HepG2 (cell line): ENCODE results near the gene UST. TPM values are rescaled to one million over a fixed set of nuclear protein-coding genes. Genes with fewer than 3 reads are reported as not detected.

Source experiments
- BATF2 ChIP-seq: sonication (generic); formaldehyde crosslinking; IDR thresholded peaks from 2 replicates; pipeline ENCODE4 v1.8.0; 2022; ENCODE audit warnings: mild to moderate bottlenecking, missing genetic modification reagents, moderate library complexity
- DNMT3B ChIP-seq: conservative IDR thresholded peaks from 2 replicates; pipeline ENCODE4 v1.6.1; 2016; ENCODE audit warnings: missing biosample characterization, control low read depth
- EEA1 ChIP-seq: sonication (generic); formaldehyde crosslinking; IDR thresholded peaks from 2 replicates; pipeline ENCODE4 v1.5.1; 2020; ENCODE audit warnings: mild to moderate bottlenecking, missing genetic modification reagents, borderline replicate concordance
- EP300 ChIP-seq, 3 experiments: sonication (generic) in 1 of 3; formaldehyde crosslinking in 1 of 3; IDR thresholded peaks; 2 replicates each; pipeline versions ENCODE4 v1.5.1 to v1.6.1; 2011 to 2020; ENCODE audit warnings: low read depth in 2 of 3, low read length in 2 of 3, borderline replicate concordance in 1 of 3, improper control_type of control experiment in 1 of 3, mild to moderate bottlenecking in 1 of 3, missing genetic modification reagents in 1 of 3, moderate library complexity in 1 of 3
- ETV5 ChIP-seq: IDR thresholded peaks from 2 replicates; pipeline ENCODE4 v1.6.1; 2018; ENCODE audit warnings: missing biosample characterization, missing genetic modification reagents, inconsistent platforms, borderline replicate concordance
- FOXM1 ChIP-seq: sonication (generic); formaldehyde crosslinking; IDR thresholded peaks from 2 replicates; pipeline ENCODE4 v1.5.0; 2020; ENCODE audit warnings: missing genetic modification reagents
- HES4 ChIP-seq: sonication (generic); formaldehyde crosslinking; IDR thresholded peaks from 2 replicates; pipeline ENCODE4 v1.9.0; 2021; ENCODE audit warnings: mild to moderate bottlenecking, missing genetic modification reagents, borderline replicate concordance
- KDM3A ChIP-seq: IDR thresholded peaks from 2 replicates; pipeline ENCODE4 v1.6.1; 2018; ENCODE audit warnings: low read depth, missing compliant biosample characterization
- MEIS1 ChIP-seq: sonication (generic); formaldehyde crosslinking; IDR thresholded peaks from 2 replicates; pipeline ENCODE4 v1.9.0; 2021; ENCODE audit warnings: mild to moderate bottlenecking, missing genetic modification reagents, moderate library complexity, borderline replicate concordance
- POLR2AphosphoS5 ChIP-seq: IDR thresholded peaks from 2 replicates; pipeline ENCODE4 v1.6.1; 2012; ENCODE audit warnings: low read depth, low read length
- PRPF4 ChIP-seq: fragments of 200-400 bp; formaldehyde crosslinking; IDR thresholded peaks from 2 replicates; pipeline ENCODE4 v1.6.1; 2016; ENCODE audit warnings: low read length, low read depth; ENCODE audit not compliant: poor library complexity, severe bottlenecking
- SAP130 ChIP-seq: IDR thresholded peaks from 2 replicates; pipeline ENCODE4 v1.6.1; 2016; ENCODE audit warnings: low read depth
- SNAPC2 ChIP-seq: sonication (generic); formaldehyde crosslinking; IDR thresholded peaks from 2 replicates; pipeline ENCODE4 v1.8.1; 2022; ENCODE audit warnings: mild to moderate bottlenecking, missing genetic modification reagents
- SP2 ChIP-seq: sonication (generic); formaldehyde crosslinking; IDR thresholded peaks from 2 replicates; pipeline ENCODE4 v1.5.1; 2020; ENCODE audit warnings: mild to moderate bottlenecking, missing genetic modification reagents
- SP4 ChIP-seq: sonication (generic); formaldehyde crosslinking; IDR thresholded peaks from 2 replicates; pipeline ENCODE4 v1.8.1; 2023; ENCODE audit warnings: mild to moderate bottlenecking, missing genetic modification reagents
- TAF15 ChIP-seq: fragments of 200-400 bp; formaldehyde crosslinking; IDR thresholded peaks from one replicate; pipeline ENCODE4 v1.6.1; 2018; ENCODE audit warnings: mild to moderate bottlenecking, low read depth, low read length; ENCODE audit not compliant: poor library complexity, severe bottlenecking
- TFDP2 ChIP-seq: sonication (generic); formaldehyde crosslinking; IDR thresholded peaks from 2 replicates; pipeline ENCODE4 v1.4.0; 2020; ENCODE audit warnings: missing genetic modification reagents
- TOPORS ChIP-seq: sonication (generic); formaldehyde crosslinking; IDR thresholded peaks from 2 replicates; pipeline ENCODE4 v1.8.0; 2023; ENCODE audit warnings: mild to moderate bottlenecking, missing genetic modification reagents
- ZNF275 ChIP-seq: sonication (generic); formaldehyde crosslinking; IDR thresholded peaks from 2 replicates; pipeline ENCODE4 v1.8.0; 2022; ENCODE audit warnings: missing genetic modification reagents, mild to moderate bottlenecking, inconsistent platforms, borderline replicate concordance
- ZNF329 ChIP-seq: sonication (generic); formaldehyde crosslinking; IDR thresholded peaks from 2 replicates; pipeline ENCODE4 v1.9.0; 2021; ENCODE audit warnings: low read depth, mild to moderate bottlenecking, missing genetic modification reagents
- ZNF382 ChIP-seq: sonication (generic); formaldehyde crosslinking; IDR thresholded peaks from 2 replicates; pipeline ENCODE4 v1.5.0; 2020; ENCODE audit warnings: missing genetic modification reagents, mild to moderate bottlenecking, borderline replicate concordance
- ZNF451 ChIP-seq: sonication (generic); formaldehyde crosslinking; IDR thresholded peaks from 2 replicates; pipeline ENCODE4 v1.5.0; 2020; ENCODE audit warnings: mild to moderate bottlenecking, missing genetic modification reagents
- ZNF589 ChIP-seq: sonication (generic); formaldehyde crosslinking; conservative IDR thresholded peaks from 2 replicates; pipeline ENCODE4 v1.8.0; 2022; ENCODE audit warnings: mild to moderate bottlenecking, moderate library complexity, missing genetic modification reagents
- ZNF639 ChIP-seq: conservative IDR thresholded peaks from 2 replicates; pipeline ENCODE4 v1.6.1; 2018; ENCODE audit warnings: missing genetic modification reagents
- polyA plus RNA-seq, 8 experiments: library from polyadenylated mRNA; depleted of rRNA in 3 of 8; stranded (reverse) in 7 of 8; unstranded in 1 of 8; fragments of >200 nt; fragmentation: Illumina TruSeq in 4 of 8; extraction: Trizol in 4 of 8; gene quantifications; 2 replicates each; pipeline versions ENCODE4 v1.2.1 to v1.2.3, GENCODE V29; 2011 to 2016; ENCODE audit warnings: low read depth in 4 of 8, missing spikeins in 1 of 8, mixed read lengths in 1 of 8; ENCODE audit not compliant: insufficient read depth in 1 of 8
- total RNA-seq, 5 experiments: library from RNA; depleted of rRNA; stranded (reverse); fragments of >200 nt; fragmentation: Illumina TruSeq; extraction: Trizol; gene quantifications; 2 replicates each; pipeline ENCODE4 v1.2.3, GENCODE V29; 2016; ENCODE audit warnings: low read depth in 1 of 5
- TF ChIP-seq, protein P1 (sequence below): sonication (generic); formaldehyde crosslinking; IDR thresholded peaks from 2 replicates; pipeline ENCODE4 v1.5.1; 2020; ENCODE audit warnings: mild to moderate bottlenecking, missing genetic modification reagents, borderline replicate concordance

Gene UST
- total and polyA plus RNA-seq, 2 of the 13 experiments (the other 11 are each of a cell fraction or from before 2014, with no cell fraction given): 0.27 TPM; not detected in 1

- peak in 1 of 2 experiments; percentile 91; a peak in 2 of 4 replicates for TF ChIP-seq EP300 (IDR thresholded peaks at IDR 0.05; ENCODE audit: low read depth in 2 of 2, low read length in 2 of 2)
- TF ChIP-seq EP300 (CRISPR knock-in tag; IDR thresholded peaks at IDR 0.05; ENCODE audit: borderline replicate concordance): peak; percentile 78
- TF ChIP-seq TAF15: no peak
- no peak for TF ChIP-seq EEA1
- no peak for TF ChIP-seq SP2
- 0 out of 2 replicates have a peak, but pooled peaks have one; percentile 12 for TF ChIP-seq ETV5 (CRISPR knock-in tag)
- TF ChIP-seq BATF2 (CRISPR knock-in tag): no peak
- TF ChIP-seq POLR2AphosphoS5: no peak
- TF ChIP-seq ZNF589 (CRISPR knock-in tag): no peak
- 0 out of 2 replicates have a peak, but pooled peaks have one; percentile 37 for TF ChIP-seq KDM3A (CRISPR knock-in tag)
- no peak for TF ChIP-seq HES4 (CRISPR knock-in tag)
- 0 out of 2 replicates have a peak, but pooled peaks have one; percentile 30 for TF ChIP-seq ZNF451 (CRISPR knock-in tag)
- 0 out of 2 replicates have a peak, but pooled peaks have one; percentile 22 for TF ChIP-seq TFDP2 (CRISPR knock-in tag)
- no peak for TF ChIP-seq PRPF4
- no peak for TF ChIP-seq FOXM1
- TF ChIP-seq, protein P1, sequence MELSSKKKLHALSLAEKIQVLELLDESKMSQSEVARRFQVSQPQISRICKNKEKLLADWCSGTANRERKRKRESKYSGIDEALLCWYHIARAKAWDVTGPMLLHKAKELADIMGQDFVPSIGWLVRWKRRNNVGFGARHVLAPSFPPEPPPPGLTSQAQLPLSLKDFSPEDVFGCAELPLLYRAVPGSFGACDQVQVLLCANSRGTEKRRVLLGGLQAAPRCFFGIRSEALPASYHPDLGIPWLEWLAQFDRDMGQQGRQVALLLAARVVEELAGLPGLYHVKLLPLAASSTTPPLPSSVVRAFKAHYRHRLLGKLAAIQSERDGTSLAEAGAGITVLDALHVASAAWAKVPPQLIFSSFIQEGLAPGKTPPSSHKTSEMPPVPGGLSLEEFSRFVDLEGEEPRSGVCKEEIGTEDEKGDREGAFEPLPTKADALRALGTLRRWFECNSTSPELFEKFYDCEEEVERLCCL: no peak
- TF ChIP-seq SP4 (CRISPR knock-in tag): no peak
- peak; percentile 79; the same call in 1 of the 2 replicates for TF ChIP-seq MEIS1 (CRISPR knock-in tag)
- TF ChIP-seq ZNF639 (CRISPR knock-in tag): no peak
- TF ChIP-seq ZNF329: no peak
- TF ChIP-seq TOPORS: no peak
- peak; percentile 43; the same call in 1 of the 2 replicates for TF ChIP-seq SAP130 (CRISPR knock-in tag)
- no peak for TF ChIP-seq DNMT3B (CRISPR knock-in tag)
- TF ChIP-seq SNAPC2 (CRISPR knock-in tag): peak; percentile 40; the same call in 1 of the 2 replicates
- TF ChIP-seq ZNF275: 0 out of 2 replicates have a peak, but pooled peaks have one; percentile 20
- TF ChIP-seq ZNF382 (CRISPR knock-in tag): no peak
Measured at GRCh38 chr6:149074832-149075258, 328.0 kb downstream of the UST start (continued).
